HG03575 (cell line): Measurements from ENCODE around the gene GOLGA8T.
"Not testable (repeated sequence)": the region's sequence is repeated elsewhere in the genome, so short reads cannot be mapped to it uniquely, and the experiment has no call there.

Experiments used
- ATAC-seq: cut with Tn5 transposase; IDR thresholded peaks from one replicate; pipeline ENCODE4 v1.9.1; 2021; ENCODE audit not compliant: unreplicated experiment, insufficient number of reproducible peaks, low FRiP score; ENCODE audit errors: extremely low read depth

The GOLGA8T gene

GRCh38 chr15:30187429-30187828 is 52.6 kb downstream of the GOLGA8T start:
- ATAC-seq, result not testable (repeated sequence)

GRCh38 chr15:30189754-30190153 is 54.9 kb downstream of the GOLGA8T start:
- ATAC-seq, result not testable (repeated sequence)

GRCh38 chr15:30191143-30191542 is 56.3 kb downstream of the GOLGA8T start:
- not testable (repeated sequence) for ATAC-seq

- ATAC-seq, result not testable (repeated sequence)
Observed at GRCh38 chr15:30191639-30192038, 56.8 kb downstream of the GOLGA8T start.

- not testable (repeated sequence) for ATAC-seq
Observed at GRCh38 chr15:30192119-30192745, 57.4 kb downstream of the GOLGA8T start.

GRCh38 chr15:30192892-30193291 is 58.0 kb downstream of the GOLGA8T start:
- not testable (repeated sequence) for ATAC-seq
